D341Med (cell line): Measurements from ENCODE around the gene ESPNL.
"Not testable (repeated sequence)": the region's sequence is repeated elsewhere in the genome, so short reads cannot be mapped to it uniquely, and the experiment has no call there.

ENCODE experiments used
- DNase-seq: peaks from one replicate; pipeline ENCODE4 v3.0.0; 2012; ENCODE audit warnings: low spot score

Gene ESPNL

DNA sequence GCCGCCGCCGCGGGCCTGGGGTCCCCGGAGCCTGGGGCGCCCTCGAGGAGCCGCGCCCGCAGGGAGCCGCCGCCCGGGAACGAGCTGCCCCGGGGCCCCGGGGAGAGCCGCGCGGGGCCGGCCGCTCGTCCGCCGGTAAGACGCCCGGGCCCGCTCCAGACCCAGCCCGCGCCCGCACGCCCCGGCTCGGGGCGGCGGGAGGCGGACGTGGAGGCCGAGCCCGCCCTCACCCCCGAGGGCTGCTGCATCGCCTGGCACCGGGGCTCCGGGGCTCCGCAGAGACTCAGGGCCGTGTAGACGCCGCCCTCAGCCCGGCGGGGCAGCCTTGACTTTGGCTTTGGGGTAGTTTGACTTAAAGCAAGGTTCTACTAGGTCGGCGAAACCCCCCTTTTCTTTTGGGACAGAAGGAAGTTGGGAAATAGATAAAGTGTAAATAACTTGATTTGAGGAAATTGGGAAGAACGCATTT, 59.0 kb downstream of the ESPNL start:
- no peak for DNase-seq

DNA sequence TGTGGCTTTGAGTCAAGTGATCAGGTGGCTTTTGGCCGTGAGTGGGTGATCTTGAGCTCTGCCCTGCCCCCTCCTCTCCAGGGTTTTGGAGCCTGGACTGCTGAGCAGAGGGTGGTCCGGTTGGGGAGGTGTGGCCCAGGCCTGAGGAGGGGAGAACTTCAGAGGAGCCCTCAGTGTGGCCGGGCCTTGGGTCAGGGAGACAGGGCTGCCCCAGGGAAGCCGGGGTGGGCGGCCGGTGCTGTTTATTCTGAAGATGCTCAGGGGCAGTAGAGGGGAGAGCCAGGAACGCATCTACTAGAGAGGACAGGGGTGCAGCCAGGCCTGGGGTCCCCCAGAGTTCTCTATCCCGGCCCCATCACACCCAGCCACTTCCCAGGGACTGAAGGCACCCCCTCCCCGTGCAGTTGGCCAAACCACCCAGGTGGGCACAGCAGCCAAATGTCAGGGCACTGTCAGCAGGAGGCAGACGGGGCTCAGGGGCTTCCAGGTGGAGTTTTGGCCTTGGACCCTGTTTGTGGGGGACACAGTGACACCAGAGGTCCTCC, 59.6 kb downstream of the ESPNL start:
- no peak for DNase-seq

DNA sequence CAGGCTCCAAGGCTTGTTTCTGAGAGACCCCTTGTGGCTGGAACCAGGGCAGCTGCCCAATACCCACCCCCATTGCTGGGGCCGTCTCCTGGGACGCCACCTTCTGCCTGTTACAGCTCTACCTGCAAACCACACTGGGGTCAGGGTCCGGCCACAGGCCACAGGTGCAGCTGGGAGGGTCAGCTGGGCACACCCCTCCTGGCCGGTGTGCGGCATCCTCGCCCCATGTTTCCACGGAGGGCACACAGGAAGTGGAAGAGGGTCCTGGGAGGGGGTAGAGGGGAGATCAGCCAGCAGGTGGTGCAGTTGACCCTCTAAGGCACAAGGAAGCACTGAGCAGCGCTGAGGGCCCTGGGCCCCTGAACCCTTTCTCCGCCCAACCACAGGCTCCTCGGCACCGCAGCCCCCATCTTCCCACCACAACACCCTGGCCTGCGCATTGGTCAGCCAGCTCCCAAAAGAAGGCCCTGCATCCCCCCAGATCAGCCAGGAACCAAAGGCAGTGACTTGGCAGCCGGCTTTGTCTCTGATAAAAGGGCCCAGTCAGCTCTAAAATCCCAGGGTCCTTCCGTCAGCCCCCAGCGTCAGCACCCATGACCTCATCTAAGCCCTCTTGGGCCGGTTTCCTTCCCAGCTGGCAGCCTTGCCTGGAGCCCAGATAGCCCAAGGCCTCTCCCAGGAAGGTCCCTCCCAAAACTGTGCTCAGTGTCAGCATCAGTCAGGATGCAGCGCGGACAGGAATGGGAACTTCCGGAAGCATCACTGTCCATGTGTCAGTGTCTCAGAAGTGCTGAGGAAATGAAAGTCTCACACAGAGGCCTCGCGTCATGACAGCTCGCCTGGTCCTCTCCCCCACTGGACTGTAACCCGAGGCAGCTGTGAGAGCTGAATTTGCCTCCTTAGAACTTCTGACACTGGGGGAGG, 60.3 kb downstream of the ESPNL start:
- peak; percentile 78 for DNase-seq

DNA sequence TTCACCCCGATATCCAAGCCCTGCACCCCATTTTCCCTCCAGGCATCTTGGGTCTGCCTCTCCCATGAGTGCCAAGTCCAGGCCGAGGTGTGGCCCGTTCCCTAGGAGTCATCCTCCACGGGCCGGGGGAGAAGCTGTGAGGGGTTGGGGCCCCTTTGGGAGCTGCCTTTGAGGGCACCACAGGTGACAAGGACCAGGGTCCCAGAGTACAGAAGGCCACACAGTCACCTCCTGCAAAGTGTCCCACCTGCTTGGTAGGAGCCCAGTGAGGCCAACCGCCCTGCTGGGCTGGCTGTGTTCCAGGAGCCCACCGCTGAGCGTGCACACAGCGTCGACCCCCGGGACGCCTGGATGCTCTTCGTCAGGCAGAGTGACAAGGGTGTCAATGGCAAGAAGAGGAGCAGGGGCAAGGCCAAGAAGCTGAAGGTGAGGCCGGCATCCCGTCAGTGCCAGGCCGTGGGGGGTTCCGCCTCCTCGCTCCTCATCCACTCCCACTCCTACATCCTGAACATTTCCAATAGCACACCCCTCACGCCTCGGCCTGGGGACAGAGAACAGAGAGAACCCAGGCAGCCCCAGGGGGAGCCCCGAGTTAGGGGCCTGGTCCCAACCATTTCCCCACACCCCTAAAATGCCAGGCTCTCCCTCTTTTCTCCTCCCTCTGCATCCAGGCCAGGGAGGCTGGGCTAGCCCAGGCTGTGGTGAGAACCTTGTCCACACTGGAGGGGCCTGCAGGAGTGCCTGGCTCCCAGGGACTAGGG, 61.3 kb downstream of the ESPNL start:
- no peak for DNase-seq

DNA sequence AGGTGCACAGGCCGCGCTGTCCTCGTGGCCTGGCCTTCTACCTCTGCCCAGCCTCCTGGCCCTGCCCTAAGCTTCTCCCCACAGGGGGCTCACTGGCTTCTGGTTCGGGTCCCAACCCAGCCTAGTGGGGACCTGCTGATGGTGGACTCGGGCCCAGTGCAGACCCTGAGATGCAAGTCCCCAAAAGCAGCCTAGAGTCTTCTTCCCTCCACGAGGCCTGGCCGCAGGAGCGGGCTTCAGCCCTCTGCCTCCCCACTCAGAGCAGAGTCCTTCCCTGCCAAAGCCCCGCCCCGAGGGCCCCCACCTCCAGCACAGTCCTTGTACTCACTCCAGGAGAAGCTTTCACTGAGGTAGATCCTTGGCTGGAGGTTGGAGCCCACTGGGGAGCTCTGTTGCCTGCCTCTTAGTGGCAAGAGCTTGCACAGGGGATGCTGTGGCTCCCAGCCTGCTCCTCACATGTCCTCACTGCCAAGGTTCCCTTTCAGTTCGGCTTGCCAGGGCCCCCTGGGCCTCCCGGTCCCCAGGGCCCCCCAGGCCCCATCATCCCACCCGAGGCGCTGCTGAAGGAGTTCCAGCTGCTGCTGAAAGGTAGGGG, 62.2 kb downstream of the ESPNL start:
- no peak for DNase-seq

DNA sequence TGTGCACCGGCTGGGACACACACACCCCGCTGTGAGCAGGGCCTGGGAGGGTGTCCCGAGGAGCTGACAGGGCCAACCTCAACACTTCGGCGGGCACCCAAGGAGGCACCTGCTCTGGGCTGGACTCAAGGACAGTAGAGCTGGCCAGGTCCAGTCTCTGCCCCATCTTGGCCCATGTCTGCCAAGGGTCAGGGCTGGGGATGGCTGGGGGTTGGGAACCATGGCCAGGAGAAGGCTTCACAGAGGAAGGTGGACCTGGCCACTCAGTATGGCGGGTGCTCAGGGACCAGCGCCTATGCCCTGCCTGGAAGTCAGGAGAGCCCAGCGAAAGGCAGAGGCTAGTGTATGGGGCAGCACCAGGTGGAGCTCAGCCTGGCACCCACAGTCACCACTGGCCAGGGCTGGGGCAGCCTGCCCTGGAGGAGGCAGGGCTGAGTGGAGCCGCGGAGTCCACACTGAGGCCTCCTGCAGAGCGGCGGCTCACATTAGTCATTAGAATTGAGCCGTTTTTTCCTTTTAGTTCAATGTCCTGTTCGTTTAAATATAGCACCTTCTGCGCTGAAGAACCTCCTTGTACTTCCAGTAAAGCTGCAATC, 62.8 kb downstream of the ESPNL start:
- no peak for DNase-seq

DNA sequence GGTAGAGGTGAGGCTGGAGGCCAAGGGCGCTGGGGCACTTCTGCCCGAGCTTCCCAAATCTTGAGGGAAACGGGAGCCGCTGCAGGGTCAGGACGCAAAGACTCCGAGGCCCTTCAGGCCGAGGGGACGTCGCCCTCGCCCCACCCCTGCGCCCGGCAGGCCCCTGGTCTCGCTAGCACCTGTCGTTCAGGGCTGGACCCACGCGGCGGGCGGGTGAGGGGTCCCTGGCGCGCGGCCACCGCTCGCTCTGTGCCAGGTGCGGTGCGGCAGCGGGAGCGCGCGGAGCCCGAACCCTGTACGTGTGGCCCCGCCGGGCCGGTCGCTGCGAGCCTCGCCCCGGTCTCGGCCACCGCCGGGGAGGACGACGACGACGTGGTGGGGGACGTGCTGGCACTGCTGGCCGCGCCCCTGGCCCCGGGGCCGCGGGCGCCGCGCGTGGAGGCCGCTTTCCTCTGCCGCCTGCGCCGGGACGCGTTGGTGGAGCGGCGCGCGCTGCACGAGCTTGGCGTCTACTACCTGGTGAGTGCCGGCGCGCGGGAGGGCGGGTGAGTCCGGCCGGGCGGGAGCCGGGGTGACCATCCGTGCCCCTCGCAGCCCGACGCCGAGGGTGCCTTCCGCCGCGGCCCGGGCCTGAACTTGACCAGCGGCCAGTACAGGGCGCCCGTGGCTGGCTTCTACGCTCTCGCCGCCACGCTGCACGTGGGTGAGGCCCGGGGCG, 63.5 kb downstream of the ESPNL start:
- DNase-seq: peak; percentile 39

DNA sequence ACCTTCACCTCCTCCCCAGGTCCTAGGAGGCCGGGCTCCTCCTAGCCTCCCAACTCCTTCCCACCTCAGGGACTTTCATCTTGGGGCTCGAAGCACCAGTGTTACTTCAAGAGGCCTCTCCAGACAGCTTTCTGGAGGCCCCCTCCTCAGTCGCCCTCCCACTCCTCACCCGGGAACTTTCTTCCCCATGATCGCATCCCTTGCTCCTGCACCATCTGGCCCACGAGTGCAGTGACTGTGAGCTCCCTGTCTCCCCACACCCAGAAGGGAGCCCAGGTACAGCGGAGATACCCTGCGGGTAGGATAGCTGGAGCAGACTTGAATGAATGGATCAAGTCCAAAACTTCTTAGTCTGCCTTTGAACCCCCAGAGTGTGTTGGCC, 64.8 kb downstream of the ESPNL start:
- peak; percentile 10 for DNase-seq

DNA sequence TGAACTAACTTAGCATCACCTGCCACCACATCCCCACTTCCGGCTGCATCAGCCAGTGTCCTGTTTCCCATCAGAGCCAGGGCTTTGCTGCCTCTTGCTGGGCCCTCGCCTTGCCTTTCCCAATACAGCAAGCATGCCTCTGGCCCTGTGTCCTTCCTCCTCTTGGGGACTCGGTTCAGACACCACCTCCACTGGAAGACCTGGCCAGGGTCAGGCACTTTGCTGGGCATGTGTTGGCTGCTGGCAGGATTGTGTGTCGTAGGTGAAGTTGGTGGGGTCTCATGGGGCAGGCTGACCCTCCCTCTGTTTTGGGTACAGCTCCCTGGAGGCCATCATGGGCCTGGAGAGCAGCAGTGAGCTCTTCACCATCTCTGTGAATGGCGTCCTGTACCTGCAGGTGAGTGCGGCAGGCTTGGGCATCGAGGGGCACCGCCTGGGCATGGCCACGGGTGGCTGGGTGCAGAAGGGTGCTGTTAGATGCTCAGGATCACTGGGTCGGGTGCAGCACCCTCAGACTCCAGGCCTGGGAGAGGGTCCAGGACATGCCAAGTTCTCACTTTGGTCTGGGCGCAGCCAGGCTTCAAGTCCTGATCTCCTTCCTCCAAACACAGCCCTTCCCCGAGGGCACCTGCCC, 65.3 kb downstream of the ESPNL start:
- peak; percentile 8 for DNase-seq

DNA sequence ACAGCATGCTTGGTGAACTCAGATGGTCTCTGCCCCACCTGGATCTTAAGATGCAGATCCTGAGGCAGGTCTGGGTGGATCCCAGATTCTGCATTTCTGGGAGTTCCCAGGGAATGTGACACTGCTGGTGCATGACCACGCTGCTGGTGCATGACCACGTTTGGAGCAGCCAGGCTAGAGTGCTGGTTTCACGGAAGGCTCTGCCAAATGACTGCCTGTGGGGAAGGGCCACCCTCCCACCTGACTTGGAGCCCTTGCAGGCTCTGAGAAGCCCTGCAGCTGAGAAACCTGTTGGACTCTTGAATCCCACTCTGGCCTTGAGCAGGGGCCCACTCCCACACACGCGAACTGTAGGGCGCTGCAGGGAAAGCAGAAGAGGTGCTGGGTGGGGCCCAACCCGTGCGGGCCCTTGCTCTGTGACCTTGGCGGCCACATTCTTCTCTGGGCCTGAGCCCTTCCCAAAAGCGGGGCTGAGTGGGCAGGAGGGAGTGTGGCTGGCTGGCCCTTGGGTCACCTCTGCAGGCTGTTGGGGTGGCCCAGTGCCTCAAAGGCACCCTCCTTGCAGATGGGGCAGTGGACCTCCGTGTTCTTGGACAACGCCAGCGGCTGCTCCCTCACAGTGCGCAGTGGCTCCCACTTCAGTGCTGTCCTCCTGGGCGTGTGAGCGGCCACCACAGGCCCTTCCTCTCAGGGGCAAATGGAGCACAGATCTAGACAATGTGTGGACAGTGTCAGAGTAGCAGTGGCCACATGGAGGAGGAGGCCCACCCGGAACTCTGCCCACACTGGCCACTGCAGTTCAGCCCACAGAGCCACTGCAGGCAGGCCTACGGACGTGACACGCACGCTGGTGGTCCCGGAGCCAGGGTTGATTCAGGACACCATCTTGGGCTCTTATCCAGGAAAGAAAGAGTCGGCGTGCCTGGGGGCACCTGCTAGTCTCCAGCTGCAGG, 66.5 kb downstream of the ESPNL start:
- no peak for DNase-seq

DNA sequence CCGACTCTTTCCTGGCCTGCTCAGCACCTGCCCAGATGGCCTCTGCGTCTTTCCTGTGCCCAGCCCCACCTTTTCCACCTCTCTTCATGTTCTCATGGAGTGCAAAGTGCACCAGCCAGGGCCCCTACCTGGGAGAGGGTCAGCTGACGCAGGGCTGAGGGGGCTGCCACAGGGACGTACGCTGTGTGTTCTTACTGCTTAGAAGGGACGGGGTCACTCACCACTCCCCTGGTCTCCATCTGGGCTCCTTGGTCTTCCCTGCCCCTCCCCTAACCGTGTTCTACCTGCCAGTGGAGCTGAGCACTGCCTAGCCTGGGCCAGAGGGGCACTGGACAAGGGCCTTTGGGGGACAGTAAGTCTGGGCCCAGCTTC, 67.2 kb downstream of the ESPNL start:
- DNase-seq: no peak

DNA sequence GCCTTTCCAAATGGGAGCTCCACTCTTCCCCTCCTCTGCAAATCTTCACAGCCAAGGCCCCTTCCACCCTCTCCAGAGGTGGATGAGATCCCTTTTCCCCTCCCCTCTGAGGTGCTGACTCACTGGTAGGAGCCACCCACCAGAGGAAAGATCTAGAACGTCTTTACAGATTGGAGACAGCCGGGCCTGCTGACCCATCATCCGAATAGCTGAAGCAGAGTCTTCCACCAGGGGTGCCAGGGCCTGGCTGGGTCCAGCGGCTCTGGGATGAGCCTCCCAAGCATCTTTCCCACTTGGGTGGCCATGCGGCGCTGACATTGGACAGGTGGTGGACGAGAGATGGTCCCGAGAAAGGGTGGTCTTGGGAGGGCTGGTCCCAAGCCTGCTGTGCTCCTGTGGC, 67.6 kb downstream of the ESPNL start:
- DNase-seq: no peak

DNA sequence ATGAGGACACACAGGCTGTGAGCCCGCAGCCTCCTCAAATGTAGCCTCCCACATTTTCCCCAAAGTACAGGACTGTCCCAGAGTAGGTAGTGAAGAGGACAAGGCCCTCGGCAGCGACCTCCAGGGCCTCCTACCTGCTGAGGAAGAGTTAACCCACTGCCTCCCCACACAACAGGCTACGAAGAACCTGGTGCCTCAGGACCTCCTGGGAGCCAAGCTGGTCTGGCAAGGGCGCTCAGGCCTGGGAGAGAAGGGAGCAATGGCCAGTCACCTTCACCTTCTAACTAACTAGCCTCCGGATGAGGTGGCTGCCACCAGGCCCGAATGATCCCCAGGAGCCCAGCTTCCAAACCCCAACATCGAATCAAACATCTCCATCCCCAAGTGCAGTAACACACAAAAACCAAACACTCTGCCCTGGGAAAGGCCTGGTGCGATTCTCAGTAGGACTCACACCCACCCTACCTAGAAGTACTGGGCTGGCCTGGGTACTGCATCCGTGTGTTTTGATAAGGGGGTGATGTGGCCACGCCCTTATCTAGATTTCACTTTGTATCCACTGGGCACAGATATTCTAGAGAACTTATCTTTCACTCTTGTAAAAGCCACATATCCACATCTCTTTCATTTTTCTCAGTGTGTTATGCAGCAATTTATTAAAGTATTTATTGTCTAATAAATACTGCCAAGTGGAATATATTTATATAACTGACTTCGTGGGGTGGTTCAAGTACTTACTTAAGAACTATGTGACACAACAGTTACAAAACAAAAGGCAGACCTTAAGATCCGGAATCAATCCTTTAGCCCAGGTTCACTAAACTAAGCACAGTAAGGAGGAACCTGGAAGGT, 68.3 kb downstream of the ESPNL start:
- DNase-seq: no peak

DNA sequence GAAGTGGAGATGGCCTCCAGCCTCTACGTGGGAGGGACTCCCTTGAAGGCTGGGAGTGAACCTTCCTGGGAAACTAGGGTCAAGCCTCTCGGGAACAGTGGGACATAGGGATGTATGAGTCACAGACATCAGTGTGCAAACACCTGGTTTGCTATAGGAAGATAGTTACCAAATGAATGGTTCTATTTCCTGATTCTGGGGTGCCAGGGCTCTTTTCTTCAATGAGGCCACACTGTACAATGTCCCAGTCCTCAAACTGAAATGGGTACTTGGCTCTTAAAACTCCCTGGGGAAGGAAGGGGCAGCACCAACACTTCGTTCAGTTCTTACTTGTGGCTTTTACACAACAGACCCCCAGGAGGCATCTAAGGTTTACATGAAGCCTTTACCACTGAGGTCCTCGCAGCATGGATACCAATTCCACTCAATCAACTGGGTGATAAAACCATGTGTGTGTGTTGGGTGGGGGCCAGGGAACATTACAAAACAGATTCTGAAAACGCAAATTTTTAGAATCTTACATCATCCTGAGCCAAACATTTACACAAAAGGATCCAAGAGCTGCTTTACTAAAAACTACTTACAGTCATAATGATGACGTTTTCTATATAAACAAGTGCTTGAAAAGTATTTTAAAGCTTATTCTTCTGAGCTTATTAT, 69.0 kb downstream of the ESPNL start:
- no peak for DNase-seq

DNA sequence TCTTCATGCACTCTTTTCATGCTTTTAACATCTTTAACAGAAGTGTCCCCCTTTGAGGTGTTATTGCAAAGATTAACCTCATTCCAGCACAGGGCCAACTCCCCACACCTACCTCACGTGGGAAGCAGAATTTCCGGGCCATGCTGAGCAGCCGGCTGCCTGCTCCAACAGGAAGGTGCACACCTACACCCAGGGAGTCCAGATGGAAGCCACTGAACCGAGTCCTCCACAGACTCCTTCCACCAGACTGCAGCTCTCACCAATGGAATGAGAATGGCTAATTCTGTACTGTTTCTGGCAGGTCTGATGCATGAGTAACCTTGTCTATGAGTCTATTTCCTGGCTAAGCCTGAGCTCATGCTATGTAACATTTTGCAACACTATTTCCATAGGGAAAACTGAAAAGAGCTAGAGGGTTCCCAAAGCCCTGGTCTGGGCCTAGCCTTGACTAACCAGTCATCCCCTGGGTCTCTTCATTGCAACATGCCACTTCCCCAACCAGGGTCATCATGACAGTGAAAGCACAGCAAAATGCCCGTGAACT, 69.6 kb downstream of the ESPNL start:
- DNase-seq: peak; percentile 30

DNA sequence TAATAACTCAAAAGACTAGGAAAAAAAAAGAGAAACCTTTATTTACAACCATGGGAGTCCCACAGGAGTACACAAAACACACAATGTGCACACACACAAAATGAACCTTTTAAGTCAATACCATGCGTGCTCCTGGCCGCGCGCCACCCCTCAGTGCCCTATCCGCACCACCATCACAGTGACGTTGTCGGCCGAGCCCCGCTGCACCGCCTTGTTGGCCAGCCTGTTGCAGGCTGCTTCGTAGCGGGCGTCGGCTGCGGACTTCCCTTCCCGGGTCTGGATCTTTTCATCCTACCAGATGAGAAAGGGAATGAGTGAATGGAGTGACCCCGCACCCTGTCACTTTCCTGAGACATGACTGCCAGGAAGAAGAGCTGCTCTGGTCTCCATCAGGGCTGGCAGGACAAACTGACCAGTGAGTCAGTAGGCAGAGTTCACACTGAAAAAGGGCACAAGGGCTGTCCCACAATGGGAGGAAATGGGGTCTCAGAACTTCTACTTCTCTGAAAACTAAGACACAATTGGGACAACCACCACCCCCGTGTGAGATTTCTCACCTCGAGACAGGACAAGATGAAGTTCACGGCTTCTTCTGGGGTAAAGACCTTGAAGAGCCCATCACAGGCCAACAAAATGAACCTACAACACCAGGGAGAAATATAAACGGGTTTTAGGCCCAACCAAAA, 70.4 kb downstream of the ESPNL start:
- no peak for DNase-seq

DNA sequence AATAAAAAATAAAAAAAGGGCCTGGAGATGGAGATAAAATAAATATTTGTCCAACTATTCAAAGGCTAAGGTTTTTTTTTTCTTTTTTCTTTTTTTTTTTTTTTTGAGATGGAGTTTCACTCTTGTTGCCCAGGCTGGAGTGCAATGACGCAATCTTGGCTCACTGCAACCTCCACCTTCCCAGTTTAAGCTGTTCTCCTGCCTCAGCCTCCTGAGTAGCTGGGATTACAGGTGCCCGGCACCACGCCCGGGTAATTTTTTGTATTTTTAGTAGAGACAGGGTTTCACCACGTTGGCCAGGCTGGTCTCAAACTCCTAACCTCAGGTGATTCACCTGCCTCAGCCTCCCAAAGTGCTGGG, 70.9 kb downstream of the ESPNL start:
- not testable (repeated sequence) for DNase-seq
